ENCODE data around the gene CPLX4.

Gene CPLX4

GRCh38 chr18:59352250-59352855 is 33.9 kb upstream of the CPLX4 start:
- TF ChIP-seq ZBTB7A (IDR thresholded peaks at IDR 0.05; ENCODE audit: low read depth) (no peak), MAX (IDR thresholded peaks at IDR 0.05) (no peak)

- TF ChIP-seq TAF1 (IDR thresholded peaks at IDR 0.05; ENCODE audit: low read depth), result no peak
- no peak for TF ChIP-seq FOXM1 (IDR thresholded peaks at IDR 0.05; ENCODE audit: borderline replicate concordance, low read depth)
- no peak for TF ChIP-seq EGR1 (IDR thresholded peaks at IDR 0.05)
- TF ChIP-seq, protein P1, sequence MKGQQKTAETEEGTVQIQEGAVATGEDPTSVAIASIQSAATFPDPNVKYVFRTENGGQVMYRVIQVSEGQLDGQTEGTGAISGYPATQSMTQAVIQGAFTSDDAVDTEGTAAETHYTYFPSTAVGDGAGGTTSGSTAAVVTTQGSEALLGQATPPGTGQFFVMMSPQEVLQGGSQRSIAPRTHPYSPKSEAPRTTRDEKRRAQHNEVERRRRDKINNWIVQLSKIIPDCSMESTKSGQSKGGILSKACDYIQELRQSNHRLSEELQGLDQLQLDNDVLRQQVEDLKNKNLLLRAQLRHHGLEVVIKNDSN (IDR thresholded peaks at IDR 0.05), result no peak
- no peak for TF ChIP-seq TCF12 (IDR thresholded peaks at IDR 0.05; ENCODE audit: low read depth)
- TF ChIP-seq, protein P2, sequence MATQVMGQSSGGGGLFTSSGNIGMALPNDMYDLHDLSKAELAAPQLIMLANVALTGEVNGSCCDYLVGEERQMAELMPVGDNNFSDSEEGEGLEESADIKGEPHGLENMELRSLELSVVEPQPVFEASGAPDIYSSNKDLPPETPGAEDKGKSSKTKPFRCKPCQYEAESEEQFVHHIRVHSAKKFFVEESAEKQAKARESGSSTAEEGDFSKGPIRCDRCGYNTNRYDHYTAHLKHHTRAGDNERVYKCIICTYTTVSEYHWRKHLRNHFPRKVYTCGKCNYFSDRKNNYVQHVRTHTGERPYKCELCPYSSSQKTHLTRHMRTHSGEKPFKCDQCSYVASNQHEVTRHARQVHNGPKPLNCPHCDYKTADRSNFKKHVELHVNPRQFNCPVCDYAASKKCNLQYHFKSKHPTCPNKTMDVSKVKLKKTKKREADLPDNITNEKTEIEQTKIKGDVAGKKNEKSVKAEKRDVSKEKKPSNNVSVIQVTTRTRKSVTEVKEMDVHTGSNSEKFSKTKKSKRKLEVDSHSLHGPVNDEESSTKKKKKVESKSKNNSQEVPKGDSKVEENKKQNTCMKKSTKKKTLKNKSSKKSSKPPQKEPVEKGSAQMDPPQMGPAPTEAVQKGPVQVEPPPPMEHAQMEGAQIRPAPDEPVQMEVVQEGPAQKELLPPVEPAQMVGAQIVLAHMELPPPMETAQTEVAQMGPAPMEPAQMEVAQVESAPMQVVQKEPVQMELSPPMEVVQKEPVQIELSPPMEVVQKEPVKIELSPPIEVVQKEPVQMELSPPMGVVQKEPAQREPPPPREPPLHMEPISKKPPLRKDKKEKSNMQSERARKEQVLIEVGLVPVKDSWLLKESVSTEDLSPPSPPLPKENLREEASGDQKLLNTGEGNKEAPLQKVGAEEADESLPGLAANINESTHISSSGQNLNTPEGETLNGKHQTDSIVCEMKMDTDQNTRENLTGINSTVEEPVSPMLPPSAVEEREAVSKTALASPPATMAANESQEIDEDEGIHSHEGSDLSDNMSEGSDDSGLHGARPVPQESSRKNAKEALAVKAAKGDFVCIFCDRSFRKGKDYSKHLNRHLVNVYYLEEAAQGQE (IDR thresholded peaks at IDR 0.05; ENCODE audit: low read depth), result no peak
Observed at GRCh38 chr18:59345556-59345955, 27.1 kb upstream of the CPLX4 start.

DNA sequence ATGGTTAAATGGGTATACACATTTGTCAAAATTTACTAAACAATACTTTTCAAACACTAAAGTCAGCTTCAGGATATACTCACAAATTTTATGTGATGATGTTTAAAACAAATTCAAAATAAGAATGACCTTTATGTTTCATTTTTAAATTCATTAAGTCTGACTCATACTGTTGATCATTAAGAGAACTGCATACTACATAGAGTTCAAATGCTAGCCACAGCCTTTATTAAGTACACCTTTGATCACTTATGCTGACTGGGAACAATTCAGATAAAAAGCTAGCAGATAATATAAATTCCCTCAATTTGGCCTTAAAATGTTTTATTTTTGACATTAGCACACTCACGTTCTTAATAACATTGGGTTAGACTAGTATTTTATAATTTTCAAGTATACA is 26.5 kb upstream of the CPLX4 start:
- TF ChIP-seq YY1 (IDR thresholded peaks at IDR 0.05; ENCODE audit: low read depth) (no peak), EGR1 (IDR thresholded peaks at IDR 0.05) (no peak), TCF12 (IDR thresholded peaks at IDR 0.05; ENCODE audit: low read depth) (no peak), TAF1 (IDR thresholded peaks at IDR 0.05; ENCODE audit: low read depth) (no peak), CEBPB (IDR thresholded peaks at IDR 0.05) (no peak), MAX (IDR thresholded peaks at IDR 0.05) (no peak), FOXM1 (IDR thresholded peaks at IDR 0.05; ENCODE audit: borderline replicate concordance, low read depth) (no peak), RAD21 (IDR thresholded peaks at IDR 0.05; ENCODE audit: low read depth) (no peak), NFIC (IDR thresholded peaks at IDR 0.05) (no peak), EP300 (IDR thresholded peaks at IDR 0.05; ENCODE audit: borderline replicate concordance) (no peak), ZBTB7A (IDR thresholded peaks at IDR 0.05; ENCODE audit: low read depth) (no peak), CREB1 (IDR thresholded peaks at IDR 0.05; ENCODE audit: low read depth) (no peak)
- TF ChIP-seq, protein P2 (IDR thresholded peaks at IDR 0.05; ENCODE audit: low read depth), result no peak

- TF ChIP-seq, protein P2 (IDR thresholded peaks at IDR 0.05; ENCODE audit: low read depth), result no peak
- TF ChIP-seq TAF1 (IDR thresholded peaks at IDR 0.05; ENCODE audit: low read depth) (no peak), CEBPB (IDR thresholded peaks at IDR 0.05) (no peak)
- TF ChIP-seq, protein P1 (IDR thresholded peaks at IDR 0.05), result no peak
Observed at GRCh38 chr18:59343926-59344325, 25.5 kb upstream of the CPLX4 start.

DNA sequence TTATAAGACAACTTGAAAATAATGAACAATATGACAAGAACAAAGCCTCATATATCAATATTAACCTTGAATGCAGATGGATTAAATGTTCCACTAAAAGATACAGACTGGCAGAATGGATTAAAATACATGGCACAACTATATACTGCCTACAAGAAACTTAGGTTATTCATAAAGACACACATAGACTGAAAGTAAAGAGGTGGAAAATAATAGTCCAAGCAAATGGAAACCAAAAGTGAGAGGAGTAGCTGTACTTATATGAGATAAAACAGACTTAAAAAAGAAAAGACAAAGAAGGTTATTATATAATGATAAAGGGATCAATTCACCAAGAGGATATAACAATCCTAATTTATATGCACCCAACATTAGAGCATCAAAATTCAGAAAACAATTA is 22.4 kb upstream of the CPLX4 start:
- TF ChIP-seq, protein P2 (IDR thresholded peaks at IDR 0.05; ENCODE audit: low read depth), result no peak
- TF ChIP-seq NFIC (IDR thresholded peaks at IDR 0.05), result no peak
- no peak for TF ChIP-seq CEBPB (IDR thresholded peaks at IDR 0.05)
- no peak for TF ChIP-seq CREB1 (IDR thresholded peaks at IDR 0.05; ENCODE audit: low read depth)
- TF ChIP-seq FOXM1 (IDR thresholded peaks at IDR 0.05; ENCODE audit: borderline replicate concordance, low read depth), result no peak
- no peak for TF ChIP-seq EP300 (IDR thresholded peaks at IDR 0.05; ENCODE audit: borderline replicate concordance)
- no peak for TF ChIP-seq YY1 (IDR thresholded peaks at IDR 0.05; ENCODE audit: low read depth)
